GM12801 (cell line): ENCODE measurements around the gene LIPK.

Source experiments
- CTCF ChIP-seq: IDR thresholded peaks from one replicate; pipeline ENCODE4 v1.5.1; 2011; ENCODE audit warnings: control low read depth; ENCODE audit not compliant: insufficient read length; ENCODE audit errors: extremely low read depth

The LIPK gene

GRCh38 chr10:88728107-88728763 lies 22.2 kb downstream of the LIPK start:
- TF ChIP-seq CTCF = no peak

GRCh38 chr10:88730864-88731263 lies 24.8 kb downstream of the LIPK start:
- TF ChIP-seq CTCF = no peak

DNA sequence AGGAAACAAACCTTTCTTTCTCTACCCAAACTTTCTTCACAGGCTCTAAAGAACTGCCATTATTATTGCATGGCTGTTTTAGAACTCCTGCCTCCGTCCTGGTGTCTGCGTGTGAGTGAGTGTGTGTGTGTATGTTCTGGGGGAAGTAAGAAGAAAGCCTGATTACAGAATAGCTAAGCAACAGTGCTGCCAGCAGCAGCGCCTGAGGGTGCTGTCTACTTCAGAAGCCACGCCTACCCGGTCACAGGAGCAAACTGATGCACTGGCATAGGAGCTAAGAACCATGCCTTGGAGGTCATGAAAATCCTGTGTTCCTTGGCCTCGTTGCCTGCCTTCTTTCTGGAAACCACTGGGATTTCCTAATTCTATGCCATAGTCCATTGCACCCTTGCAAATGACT lies 25.2 kb downstream of the LIPK start:
- no peak for TF ChIP-seq CTCF

DNA sequence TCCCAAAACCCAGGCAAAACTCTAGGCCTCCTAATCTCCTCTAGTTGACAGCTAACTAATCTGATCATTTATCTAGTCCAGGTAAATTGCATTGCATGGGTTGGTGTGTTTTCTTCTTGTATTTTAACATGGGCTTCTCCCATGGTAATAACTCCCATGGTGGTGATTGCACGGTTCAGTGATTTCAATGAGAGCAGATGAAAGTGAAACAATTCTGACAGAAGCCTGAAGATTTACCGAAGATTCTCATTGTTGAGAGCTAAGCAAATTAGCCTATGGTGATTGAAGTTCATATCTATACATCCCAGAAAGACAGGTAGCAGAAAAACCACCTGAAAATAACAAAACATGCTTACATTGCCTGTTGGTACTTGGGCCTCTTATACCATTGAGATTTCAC lies 27.2 kb downstream of the LIPK start:
- no peak for TF ChIP-seq CTCF

GRCh38 chr10:88735661-88736060 lies 29.6 kb downstream of the LIPK start:
- no peak for TF ChIP-seq CTCF

DNA sequence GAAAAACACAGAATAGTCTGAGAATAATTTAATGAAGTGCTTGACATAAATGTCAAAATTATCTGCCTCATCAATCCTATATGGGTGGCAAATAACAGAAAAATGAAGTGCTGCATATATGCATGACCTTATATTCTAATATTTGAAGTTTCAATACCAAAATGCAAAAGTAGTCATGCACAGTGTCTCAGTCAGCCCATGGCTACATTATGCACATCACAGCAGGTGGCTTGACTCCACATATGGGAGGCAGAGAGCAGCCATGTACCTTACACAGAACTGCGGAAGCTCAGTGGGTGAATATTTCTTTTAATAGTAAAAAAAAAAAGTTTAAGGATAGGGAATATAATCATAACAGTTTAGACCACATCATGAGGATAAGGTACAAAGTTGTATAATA lies 36.4 kb downstream of the LIPK start:
- no peak for TF ChIP-seq CTCF

- TF ChIP-seq CTCF = no peak
Observed at GRCh38 chr10:88744002-88744401, 38.0 kb downstream of the LIPK start.
